Gastrocnemius medialis (tissue), 4 donors: ENCODE measurements around the gene BCR. TPM values are rescaled to one million over a fixed set of nuclear protein-coding genes. Genes with fewer than 3 reads are reported as not detected.

Source experiments
- ATAC-seq, 2 donors: fragments of 150-250 bp; one replicate each; pipeline ENCODE4 v1.9.1; 2016
- DNase-seq, 2 donors: peaks; one replicate each; pipeline ENCODE4 v3.0.0-alpha.2; 2019
- H3K27ac ChIP-seq, 4 donors: fragments of 200-600 bp; sonication (generic); 1 replicate in 1 of 4; 2 replicates in 3 of 4; pipeline ENCODE4 v1.5.1; 2016 to 2018; ENCODE audit warnings: mild to moderate bottlenecking in 2 of 4, moderate library complexity in 1 of 4
- H3K27me3 ChIP-seq, 3 donors: fragments of 200-600 bp; sonication (generic) in 2 of 3; 1 replicate in 1 of 3; 2 replicates in 2 of 3; pipeline versions ENCODE4 v1.5.1 to v1.6.0; 2016 to 2019; ENCODE audit warnings: mild to moderate bottlenecking in 1 of 3, moderate library complexity in 1 of 3
- H3K36me3 ChIP-seq, 2 donors: fragments of 200-600 bp; sonication (generic) in 1 of 2; one replicate each; pipeline ENCODE4 v1.5.1; 2017 to 2018
- H3K4me1 ChIP-seq, 2 donors: fragments of 200-600 bp; sonication (generic) in 1 of 2; one replicate each; pipeline ENCODE4 v1.5.1; 2016 to 2017; ENCODE audit warnings: mild to moderate bottlenecking in 2 of 2
- H3K4me3 ChIP-seq, 4 donors: fragments of 200-600 bp; sonication (generic) in 3 of 4; 1 replicate in 1 of 4; 2 replicates in 3 of 4; pipeline ENCODE4 v1.5.1; 2016 to 2019; ENCODE audit warnings: mild to moderate bottlenecking in 2 of 4
- H3K9me3 ChIP-seq, 3 donors: fragments of 200-600 bp; sonication (generic) in 2 of 3; 1 replicate in 1 of 3; 2 replicates in 2 of 3; pipeline ENCODE4 v1.5.1; 2016 to 2019
- CTCF ChIP-seq, 5 experiments: fragments of 450-650 bp in 3 of 5; fragments of 200-600 bp in 2 of 5; sonication (generic) in 2 of 5; IDR thresholded peaks in 4 of 5; conservative IDR thresholded peaks in 1 of 5; 1 replicate in 4 of 5; 2 replicates in 1 of 5; pipeline ENCODE4 v1.5.1; 2016 to 2019; ENCODE audit warnings: antibody characterized with exemption in 5 of 5, mild to moderate bottlenecking in 3 of 5, moderate library complexity in 3 of 5
- POLR2A ChIP-seq, 2 donors: fragments of 450-650 bp; IDR thresholded peaks; one replicate each; pipeline ENCODE4 v1.6.1; 2017; ENCODE audit warnings: antibody characterized with exemption in 2 of 2, mild to moderate bottlenecking in 2 of 2, moderate library complexity in 2 of 2
- in situ Hi-C, 4 donors: fragments of 200-750 bp; cut with MboI; loops; one replicate each; pipeline versions ENCODE4 v1.15.0 to v1.8.0; 2017; ENCODE audit warnings: low sequenced_read_pairs in 4 of 4
- intact Hi-C: fragments of 100-400 bp; cut with DNase I; formaldehyde crosslinking; loops from one replicate; pipeline ENCODE4 v1.15.1; 2023; ENCODE audit warnings: low total_unique reads
- total RNA-seq, 4 donors: library from RNA; depleted of rRNA; stranded (reverse); fragments of >200 nt; gene quantifications; one replicate each; pipeline versions ENCODE4 v1.1.0 to v1.2.3, GENCODE V29; 2016

The BCR gene
- total RNA-seq, 4 donors from 2014 or later: 10.3 to 13.0 (median 12.4) TPM

GRCh38 chr22:23233752-23234408, 53.6 kb downstream of the BCR start:
- Histone ChIP-seq H3K4me1 (peaks cover 28 to 29% of the 10 kb centered on the region in 2 donors), H3K9me3 (peaks cover 0 to 5% (median 0%) of the 10 kb centered on the region in 3 donors), H3K27me3 (peaks cover 2 to 24% (median 14%) of the 10 kb centered on the region in 3 donors), H3K36me3 (no peaks in the 10 kb centered on the region), H3K4me3 (no peak overlapping the region), H3K27ac (no peak overlapping the region)
- in situ Hi-C loops (no loop called here), intact Hi-C loops (no loop called here)
- DNase-seq (no peak), ATAC-seq (no peak)
- no peak for TF ChIP-seq CTCF (IDR thresholded peaks at IDR 0.05 in 4 of 5, conservative IDR thresholded peaks at IDR 0.05 in 1 of 5)
- TF ChIP-seq POLR2A (IDR thresholded peaks at IDR 0.05): no peak

GRCh38 chr22:23234409-23235161, 54.3 kb downstream of the BCR start:
- in situ Hi-C loops: no loop called here
- no peaks in the 10 kb centered on the region for H3K36me3 ChIP-seq
- no peaks in the 10 kb centered on the region for H3K9me3 ChIP-seq
- DNase-seq: no peak
- H3K27me3 ChIP-seq: peaks cover 2 to 22% (median 14%) of the 10 kb centered on the region in 3 donors
- no peak overlapping the region for H3K4me3 ChIP-seq
- H3K4me1 ChIP-seq: peaks cover 28 to 29% of the 10 kb centered on the region in 2 donors
- no peak overlapping the region for H3K27ac ChIP-seq
- TF ChIP-seq POLR2A (IDR thresholded peaks at IDR 0.05) (no peak), CTCF (IDR thresholded peaks at IDR 0.05 in 4 of 5, conservative IDR thresholded peaks at IDR 0.05 in 1 of 5) (no peak)
- intact Hi-C loops: loop anchor here (5.0 kb wide), 1 partner anchor 52 kb away; the partner anchor contains the start of gene BCR
- no peak for ATAC-seq

GRCh38 chr22:23235425-23235824, 55.1 kb downstream of the BCR start:
- intact Hi-C loops: loop anchor here (5.0 kb wide), 1 partner anchor 53 kb away; the partner anchor contains the start of gene BCR
- H3K27ac ChIP-seq: no peak overlapping the region
- in situ Hi-C loops: no loop called here
- H3K4me1 ChIP-seq: peaks cover 28 to 29% of the 10 kb centered on the region in 2 donors
- ATAC-seq (no peak), DNase-seq (no peak)
- no peaks in the 10 kb centered on the region for H3K36me3 ChIP-seq
- no peak overlapping the region for H3K4me3 ChIP-seq
- H3K27me3 ChIP-seq: peaks cover 2 to 21% (median 14%) of the 10 kb centered on the region in 3 donors
- no peaks in the 10 kb centered on the region for H3K9me3 ChIP-seq
- TF ChIP-seq POLR2A (IDR thresholded peaks at IDR 0.05) (no peak), CTCF (IDR thresholded peaks at IDR 0.05 in 4 of 5, conservative IDR thresholded peaks at IDR 0.05 in 1 of 5) (no peak)

- Histone ChIP-seq H3K4me1 (peaks cover 28 to 29% of the 10 kb centered on the region in 2 donors), H3K27ac (no peak overlapping the region)
- intact Hi-C loops: loop anchor here (2.0 to 5.0 kb wide), 2 partner anchors 23 to 54 kb away; partner anchors contain the start of gene BCR
Measured at GRCh38 chr22:23236026-23236425, 55.7 kb downstream of the BCR start.

More at GRCh38 chr22:23236026-23236425, 55.7 kb downstream of the BCR start:
- DNase-seq (no peak), ATAC-seq (no peak)
- in situ Hi-C loops: no loop called here
- Histone ChIP-seq H3K36me3 (no peaks in the 10 kb centered on the region), H3K27me3 (peaks cover 2 to 20% (median 14%) of the 10 kb centered on the region in 3 donors), H3K9me3 (no peaks in the 10 kb centered on the region), H3K4me3 (no peak overlapping the region)
- no peak for TF ChIP-seq POLR2A (IDR thresholded peaks at IDR 0.05)
- TF ChIP-seq CTCF (IDR thresholded peaks at IDR 0.05 in 4 of 5, conservative IDR thresholded peaks at IDR 0.05 in 1 of 5): no peak
